GM10266 (cell line): ENCODE data around the gene CHP1.
"Not testable (repeated sequence)": the region's sequence is repeated elsewhere in the genome, so short reads cannot be mapped to it uniquely, and the experiment has no call there.

Experiments used
- DNase-seq: peaks from one replicate; pipeline ENCODE4 v3.0.0; 2012; ENCODE audit errors: extremely low spot score
- TF ChIP-seq, protein P1 (sequence below): IDR thresholded peaks from 2 replicates; pipeline ENCODE4 v1.5.1; 2012; ENCODE audit warnings: mild to moderate bottlenecking, low read depth; ENCODE audit not compliant: control insufficient read depth, insufficient read depth; ENCODE audit errors: missing control alignments

CHP1 gene

DNA sequence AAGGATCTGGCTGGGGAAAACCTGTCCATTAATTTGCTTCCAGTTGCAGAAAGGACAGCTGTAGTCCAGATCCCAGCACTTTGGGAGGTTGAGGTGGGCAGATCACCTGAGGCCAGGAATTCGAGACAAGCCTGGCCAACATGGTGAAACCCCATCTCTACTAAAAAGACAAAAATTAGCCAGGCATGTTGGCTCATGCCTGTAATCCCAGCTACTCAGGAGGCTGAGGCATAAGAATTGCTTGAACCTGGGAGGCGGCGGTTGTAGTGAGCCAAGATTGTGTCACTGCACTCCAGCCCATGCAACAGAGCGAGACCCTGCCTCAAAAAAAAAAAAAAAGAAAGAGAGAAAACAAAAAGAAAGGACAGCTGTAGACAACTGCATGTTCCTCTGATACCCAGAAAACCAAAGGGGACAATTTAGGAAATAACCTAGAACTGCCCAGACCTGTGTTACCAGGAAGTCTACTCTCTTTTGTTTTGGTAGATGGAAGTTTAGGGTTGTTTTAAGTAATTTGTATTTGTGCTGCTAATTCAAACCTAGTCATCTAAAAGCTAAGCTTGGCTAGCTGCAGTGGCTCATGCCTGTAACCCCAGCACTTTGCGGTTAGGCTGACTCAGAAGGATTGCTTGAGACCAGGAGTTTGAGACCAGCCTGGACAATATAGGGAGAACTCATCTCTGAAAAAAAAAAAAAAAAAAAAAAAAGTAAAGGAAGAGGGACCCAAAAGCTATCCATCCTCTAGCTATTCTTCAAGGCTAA, 23.2 kb upstream of the CHP1 start:
- TF ChIP-seq, protein P1, sequence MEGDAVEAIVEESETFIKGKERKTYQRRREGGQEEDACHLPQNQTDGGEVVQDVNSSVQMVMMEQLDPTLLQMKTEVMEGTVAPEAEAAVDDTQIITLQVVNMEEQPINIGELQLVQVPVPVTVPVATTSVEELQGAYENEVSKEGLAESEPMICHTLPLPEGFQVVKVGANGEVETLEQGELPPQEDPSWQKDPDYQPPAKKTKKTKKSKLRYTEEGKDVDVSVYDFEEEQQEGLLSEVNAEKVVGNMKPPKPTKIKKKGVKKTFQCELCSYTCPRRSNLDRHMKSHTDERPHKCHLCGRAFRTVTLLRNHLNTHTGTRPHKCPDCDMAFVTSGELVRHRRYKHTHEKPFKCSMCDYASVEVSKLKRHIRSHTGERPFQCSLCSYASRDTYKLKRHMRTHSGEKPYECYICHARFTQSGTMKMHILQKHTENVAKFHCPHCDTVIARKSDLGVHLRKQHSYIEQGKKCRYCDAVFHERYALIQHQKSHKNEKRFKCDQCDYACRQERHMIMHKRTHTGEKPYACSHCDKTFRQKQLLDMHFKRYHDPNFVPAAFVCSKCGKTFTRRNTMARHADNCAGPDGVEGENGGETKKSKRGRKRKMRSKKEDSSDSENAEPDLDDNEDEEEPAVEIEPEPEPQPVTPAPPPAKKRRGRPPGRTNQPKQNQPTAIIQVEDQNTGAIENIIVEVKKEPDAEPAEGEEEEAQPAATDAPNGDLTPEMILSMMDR: no peak
- no peak for DNase-seq

DNA sequence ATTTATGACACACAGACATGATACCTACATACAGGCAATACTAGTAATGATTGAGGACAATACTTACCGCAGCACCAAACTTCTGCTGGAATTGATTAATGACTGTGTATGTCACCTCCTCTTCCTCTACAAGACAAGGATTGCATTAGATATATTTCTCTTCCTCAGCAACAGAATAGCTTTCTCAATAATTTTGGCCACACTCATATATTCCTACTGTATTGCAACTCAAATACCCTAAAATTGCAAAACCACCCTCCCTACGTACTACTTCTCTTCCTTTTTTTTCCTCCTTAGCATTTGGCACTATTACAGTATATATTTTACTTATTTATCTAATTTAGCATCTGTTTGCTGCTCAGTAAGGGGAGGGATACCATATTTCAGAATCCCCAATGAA, 15.4 kb upstream of the CHP1 start:
- DNase-seq: no peak
- TF ChIP-seq, protein P1: no peak

DNA sequence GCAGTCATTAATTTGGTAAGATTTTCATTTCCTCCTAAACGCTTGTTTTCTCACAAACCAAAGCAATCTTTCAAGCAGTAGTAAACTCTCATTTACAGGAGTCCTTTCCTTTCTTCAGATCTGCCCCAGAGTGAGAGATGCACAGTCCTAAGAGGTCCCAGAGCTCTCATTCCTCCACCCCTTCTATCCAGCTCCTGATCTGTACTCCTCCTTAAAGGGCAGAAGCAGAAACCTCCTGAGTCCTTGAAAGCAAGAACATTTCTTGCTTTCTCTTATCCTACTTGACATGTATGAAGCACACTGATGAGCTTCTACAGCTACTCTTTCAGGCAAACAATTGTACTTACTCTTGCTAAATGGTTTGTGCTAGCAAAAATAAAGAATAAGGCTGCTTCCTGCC, 12.2 kb upstream of the CHP1 start:
- TF ChIP-seq, protein P1: no peak
- no peak for DNase-seq

DNA sequence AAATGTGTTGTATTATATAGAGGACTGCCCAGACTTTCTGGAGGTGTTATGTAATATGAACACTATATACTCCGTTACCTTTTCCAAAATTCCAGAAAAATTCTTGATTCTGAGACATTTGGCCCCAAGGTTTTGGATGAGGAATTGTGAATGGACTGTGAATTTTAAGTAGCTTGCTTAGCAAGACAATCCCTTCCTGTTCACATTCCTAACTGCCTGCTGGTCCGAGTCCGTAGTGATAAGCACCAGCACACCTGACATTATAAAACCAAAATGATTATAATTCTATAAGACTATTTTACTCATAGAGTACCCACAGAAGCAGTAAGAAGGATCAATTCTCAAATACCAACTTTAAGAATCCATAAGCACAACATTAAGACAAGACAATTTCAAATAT, 11.7 kb upstream of the CHP1 start:
- DNase-seq: no peak
- TF ChIP-seq, protein P1: no peak

DNA sequence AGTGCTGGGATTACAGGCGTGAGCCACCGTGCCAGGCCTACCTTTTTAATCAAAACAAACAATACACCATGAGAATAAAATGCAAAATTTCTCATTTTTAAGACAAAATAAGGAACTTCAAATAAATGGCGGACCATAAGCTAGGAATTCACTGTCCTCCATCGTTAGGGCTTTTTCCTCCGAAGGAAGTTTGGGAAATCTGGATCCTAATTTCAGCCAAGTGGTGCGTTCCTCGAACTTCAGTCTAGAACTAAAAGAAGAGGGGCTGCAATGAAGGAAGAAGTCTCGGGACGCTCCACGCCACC, 771 bp upstream of the CHP1 start:
- no peak for DNase-seq
- TF ChIP-seq, protein P1: no peak

DNA sequence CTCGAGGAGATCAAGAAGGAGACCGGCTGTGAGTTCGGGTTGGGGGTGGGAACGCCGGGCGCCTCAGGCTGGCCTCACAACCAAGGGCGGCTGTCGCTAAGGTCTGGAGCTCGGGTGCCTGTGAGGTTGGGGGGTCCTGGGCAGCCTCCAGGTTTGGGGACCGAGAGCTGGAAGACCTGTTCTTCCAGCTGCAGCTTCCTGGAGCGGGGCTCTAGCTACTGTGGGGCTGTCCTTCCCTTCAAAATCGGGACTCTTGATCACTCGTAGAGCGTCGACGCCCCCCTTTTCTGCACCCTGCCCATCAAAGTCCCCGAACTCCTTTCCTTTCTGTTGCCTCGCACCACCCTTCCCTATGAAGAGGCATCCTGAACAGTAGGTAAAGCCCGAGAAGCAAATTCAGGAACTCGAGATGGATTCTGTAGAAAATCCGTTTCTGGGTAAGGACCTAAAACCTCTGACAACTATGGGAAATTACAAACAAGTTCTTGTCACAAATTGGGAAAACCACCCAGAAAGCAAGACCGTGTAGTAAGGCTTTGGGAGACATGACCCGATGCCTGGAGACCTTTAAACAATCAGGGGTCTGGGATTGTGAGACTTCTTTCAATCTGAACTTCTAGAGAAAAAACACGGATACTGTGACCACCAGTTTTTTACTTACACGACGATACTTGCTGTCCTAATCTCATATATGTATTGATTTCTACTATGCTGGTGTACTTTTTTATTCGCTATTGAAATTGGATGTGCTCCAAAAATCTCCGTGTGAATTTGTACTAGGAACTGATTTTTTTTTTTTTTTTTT, 556 bp downstream of the CHP1 start:
- no peak for DNase-seq
- TF ChIP-seq, protein P1: no peak

DNA sequence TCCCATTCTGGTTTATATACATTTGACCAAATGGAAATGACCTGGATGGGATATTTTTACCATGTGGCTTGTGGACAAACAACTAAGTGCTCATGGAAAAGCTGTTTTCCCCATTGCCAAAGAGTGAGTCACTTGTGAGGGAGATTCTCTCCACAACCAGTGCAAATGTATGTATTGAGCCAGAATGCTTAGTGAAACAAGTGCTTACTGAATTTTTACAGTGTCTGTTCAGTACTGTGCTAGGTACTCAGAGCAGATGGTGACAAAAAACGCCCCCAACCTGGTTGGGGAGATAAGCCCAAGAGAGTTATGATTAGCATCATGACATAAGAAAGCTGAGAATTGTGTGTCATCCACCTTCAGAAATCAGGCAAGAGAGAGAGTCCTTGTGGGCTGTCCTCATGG, 2.3 kb downstream of the CHP1 start:
- DNase-seq: no peak
- TF ChIP-seq, protein P1: no peak

DNA sequence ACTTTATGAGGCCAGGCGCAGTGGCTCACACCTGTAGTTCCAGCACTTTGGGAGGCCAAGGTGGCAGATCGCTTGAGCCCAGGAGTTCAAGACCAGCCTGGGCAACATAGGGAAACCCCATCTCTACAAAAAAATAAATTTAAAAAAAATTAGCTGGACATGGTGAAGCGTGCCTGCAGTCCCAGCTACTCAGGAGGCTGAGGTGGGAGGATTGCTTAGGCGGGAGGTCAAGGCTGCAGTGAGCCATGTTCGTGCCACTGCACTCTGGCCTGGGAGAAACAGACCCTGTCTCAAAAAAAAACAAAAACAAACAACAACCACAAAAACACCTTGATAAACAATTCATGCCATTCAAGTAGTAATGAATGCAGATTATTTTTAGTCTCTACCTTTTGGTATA, 4.2 kb downstream of the CHP1 start:
- not testable (repeated sequence) for DNase-seq
